Activated CD4-positive, alpha-beta T cell treated with anti-CD3 and anti-CD28 coated beads, Interleukin-2, Interleukin-4, amounts not matched to agents 100 ng/mL and 50 ng/mL, durations not matched to agents 16 hours and 8 hours (primary cell): ENCODE results near the gene SLIT1.

Experiments
- DNase-seq: peaks from one replicate; pipeline ENCODE4 v3.0.0-alpha.2; 2020; ENCODE audit warnings: low spot score

SLIT1 gene

GRCh38 chr10:97063271-97063982, 122.3 kb downstream of the SLIT1 start:
- no peak for DNase-seq

- no peak for DNase-seq
Measured at GRCh38 chr10:97062456-97062855, 123.3 kb downstream of the SLIT1 start.

GRCh38 chr10:97062046-97062445, 123.7 kb downstream of the SLIT1 start:
- no peak for DNase-seq

GRCh38 chr10:97061423-97061822, 124.3 kb downstream of the SLIT1 start:
- DNase-seq: no peak

GRCh38 chr10:97060441-97061084, 125.2 kb downstream of the SLIT1 start:
- no peak for DNase-seq

- no peak for DNase-seq
Measured at GRCh38 chr10:97059872-97060205, 125.9 kb downstream of the SLIT1 start.

GRCh38 chr10:97059006-97059871, 126.5 kb downstream of the SLIT1 start:
- DNase-seq: no peak

GRCh38 chr10:97058521-97058920, 127.2 kb downstream of the SLIT1 start:
- no peak for DNase-seq

- no peak for DNase-seq
Measured at GRCh38 chr10:97057491-97058235, 128.1 kb downstream of the SLIT1 start.

- no peak for DNase-seq
Measured at GRCh38 chr10:97056003-97056630, 129.6 kb downstream of the SLIT1 start.

- DNase-seq: no peak
Measured at GRCh38 chr10:97053276-97053675, 132.5 kb downstream of the SLIT1 start.

GRCh38 chr10:97050956-97051496, 134.7 kb downstream of the SLIT1 start:
- no peak for DNase-seq

- DNase-seq: no peak
Measured at GRCh38 chr10:97050205-97050745, 135.5 kb downstream of the SLIT1 start.

GRCh38 chr10:97049670-97050069, 136.1 kb downstream of the SLIT1 start:
- DNase-seq: no peak

- no peak for DNase-seq
Measured at GRCh38 chr10:97048649-97049427, 136.9 kb downstream of the SLIT1 start.

- no peak for DNase-seq
Measured at GRCh38 chr10:97047788-97048187, 138.0 kb downstream of the SLIT1 start.

GRCh38 chr10:97047083-97047736, 138.5 kb downstream of the SLIT1 start:
- DNase-seq: no peak

- no peak for DNase-seq
Measured at GRCh38 chr10:97046456-97047082, 139.2 kb downstream of the SLIT1 start.

GRCh38 chr10:97043563-97043855, 142.2 kb downstream of the SLIT1 start:
- no peak for DNase-seq
